ENCODE data around the gene SMIM35.

DNA sequence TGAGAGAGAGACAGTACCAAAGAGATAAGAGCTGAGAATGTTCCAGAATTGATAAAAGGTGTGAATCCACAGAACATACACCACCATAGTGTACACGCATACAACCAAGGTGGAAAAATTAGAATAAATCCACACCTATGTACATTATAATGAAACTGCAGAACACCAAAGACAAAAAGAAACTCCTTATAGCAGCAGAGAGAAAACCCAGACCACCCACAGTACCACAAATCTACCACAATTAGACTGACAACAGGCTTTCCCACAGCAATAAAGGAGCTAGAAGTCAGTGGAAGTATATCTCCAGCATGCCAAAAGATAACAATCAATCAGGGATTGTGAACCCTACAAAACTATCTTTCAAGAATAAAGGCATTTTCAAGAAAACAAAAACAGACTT lies 34.0 kb upstream of the SMIM35 start:
- TF ChIP-seq, protein P1, sequence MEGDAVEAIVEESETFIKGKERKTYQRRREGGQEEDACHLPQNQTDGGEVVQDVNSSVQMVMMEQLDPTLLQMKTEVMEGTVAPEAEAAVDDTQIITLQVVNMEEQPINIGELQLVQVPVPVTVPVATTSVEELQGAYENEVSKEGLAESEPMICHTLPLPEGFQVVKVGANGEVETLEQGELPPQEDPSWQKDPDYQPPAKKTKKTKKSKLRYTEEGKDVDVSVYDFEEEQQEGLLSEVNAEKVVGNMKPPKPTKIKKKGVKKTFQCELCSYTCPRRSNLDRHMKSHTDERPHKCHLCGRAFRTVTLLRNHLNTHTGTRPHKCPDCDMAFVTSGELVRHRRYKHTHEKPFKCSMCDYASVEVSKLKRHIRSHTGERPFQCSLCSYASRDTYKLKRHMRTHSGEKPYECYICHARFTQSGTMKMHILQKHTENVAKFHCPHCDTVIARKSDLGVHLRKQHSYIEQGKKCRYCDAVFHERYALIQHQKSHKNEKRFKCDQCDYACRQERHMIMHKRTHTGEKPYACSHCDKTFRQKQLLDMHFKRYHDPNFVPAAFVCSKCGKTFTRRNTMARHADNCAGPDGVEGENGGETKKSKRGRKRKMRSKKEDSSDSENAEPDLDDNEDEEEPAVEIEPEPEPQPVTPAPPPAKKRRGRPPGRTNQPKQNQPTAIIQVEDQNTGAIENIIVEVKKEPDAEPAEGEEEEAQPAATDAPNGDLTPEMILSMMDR (IDR thresholded peaks at IDR 0.05 in 4 of 5, conservative IDR thresholded peaks at IDR 0.05 in 1 of 5), result no peak
- TF ChIP-seq POLR2A (IDR thresholded peaks at IDR 0.05), result no peak

All from gastrocnemius medialis (tissue), 4 donors.